Urinary bladder (tissue), 4 donors: ENCODE results near the gene FBXO47. TPM values are rescaled to one million over a fixed set of nuclear protein-coding genes. Genes with fewer than 3 reads are reported as not detected.
A peak's percentile ranks its signal among the peaks of the same experiment; 100 is the strongest.

Experiments used
- DNase-seq: peaks from one replicate; pipeline ENCODE4 v3.0.0-alpha.2; 2015; ENCODE audit errors: extremely low spot score
- H3K27ac ChIP-seq: one replicate; pipeline ENCODE4 v1.5.1; 2013; ENCODE audit warnings: low read depth, mild to moderate bottlenecking, moderate library complexity
- H3K36me3 ChIP-seq: one replicate; pipeline ENCODE4 v1.6.1; 2013; ENCODE audit warnings: mild to moderate bottlenecking, moderate library complexity; ENCODE audit not compliant: insufficient read depth
- H3K4me1 ChIP-seq: one replicate; pipeline ENCODE4 v1.6.1; 2013; ENCODE audit warnings: mild to moderate bottlenecking, moderate library complexity; ENCODE audit not compliant: insufficient read depth
- H3K4me3 ChIP-seq: one replicate; pipeline ENCODE4 v1.5.1; 2013; ENCODE audit warnings: low read depth, low read length
- WGBS: extraction: QIAGEN DNeasy Blood & Tissue Kit; methylation state at CpG from one replicate; pipeline ENCODE4 v1.1.7; 2013; 5-methylcytosine and 5-hydroxymethylcytosine counted together
- polyA plus RNA-seq: library from polyadenylated mRNA; stranded (reverse); fragments of 200-250 nt; gene quantifications from one replicate; pipeline ENCODE4 v1.2.3, GENCODE V29; 2013
- total RNA-seq: library from RNA; depleted of rRNA; stranded (reverse); fragments of >200 nt; gene quantifications from one replicate; pipeline ENCODE4 v1.2.3, GENCODE V29; 2014
- donor health status: healthy with polysubstance abuse.
- donor health status: healthy.

Gene FBXO47
- total and polyA plus RNA-seq, 2 donors: not detected

DNA sequence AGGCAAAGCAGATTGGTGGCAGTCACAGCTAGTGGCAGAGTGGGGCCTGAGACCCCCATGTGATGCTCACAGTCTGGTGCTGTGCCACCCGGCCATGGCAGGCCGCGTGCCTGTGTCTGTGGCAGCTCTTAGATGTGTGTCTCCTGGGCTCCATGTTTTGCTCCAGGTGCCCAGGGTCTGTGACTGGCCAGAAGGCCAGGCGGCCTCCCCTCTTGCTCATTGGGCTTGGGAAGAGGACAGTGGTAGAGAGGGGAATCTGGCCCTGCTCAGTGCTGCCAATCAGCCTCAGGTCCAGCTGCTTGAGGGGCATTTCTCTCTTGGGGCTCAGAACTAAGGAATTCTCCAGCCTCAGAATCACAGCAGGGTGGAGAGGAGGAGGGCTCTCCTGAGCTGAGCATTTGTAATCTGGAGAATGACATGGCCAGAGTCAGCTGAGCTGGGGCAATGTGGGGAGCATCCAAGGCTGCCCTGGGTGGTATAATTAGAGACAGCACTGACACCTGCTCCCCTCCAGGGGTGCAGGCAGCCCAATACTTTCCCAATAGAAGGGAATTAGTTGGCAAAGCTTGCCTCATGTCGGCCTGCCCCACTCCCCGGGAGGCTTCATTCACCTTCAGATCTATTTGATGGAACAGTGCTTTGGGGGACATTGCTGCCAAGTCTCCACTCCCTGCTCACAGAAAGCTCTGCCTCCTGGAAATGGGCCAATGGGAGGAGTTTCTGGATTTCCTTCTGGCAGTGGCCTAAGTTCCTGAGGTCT lies 44.5 kb downstream of the FBXO47 start:
- Histone ChIP-seq H3K4me3 (no peak overlapping the region), H3K4me1 (no peaks in the 10 kb centered on the region), H3K36me3 (peaks cover 8% of the 10 kb centered on the region), H3K27ac (no peak overlapping the region)
- peak; percentile 56 for DNase-seq
- 59% methylated on average over 6 of the region's 6 CpGs for WGBS

- 52% methylated on average over 13 of the region's 13 CpGs for WGBS
- H3K4me3 ChIP-seq: no peak overlapping the region
- DNase-seq: no peak
- peaks cover 8% of the 10 kb centered on the region for H3K36me3 ChIP-seq
- peak overlapping the region; percentile 70 for H3K27ac ChIP-seq
- no peaks in the 10 kb centered on the region for H3K4me1 ChIP-seq
These were observed 45.3 kb downstream of the FBXO47 start for GRCh38 chr17:38921756-38922411.

- DNase-seq: no peak
- Histone ChIP-seq H3K27ac (peak overlapping the region; percentile 15), H3K4me1 (no peaks in the 10 kb centered on the region), H3K4me3 (no peak overlapping the region), H3K36me3 (peaks cover 11% of the 10 kb centered on the region)
- 37% methylated on average over 9 of the region's 9 CpGs for WGBS
These were observed 46.6 kb downstream of the FBXO47 start for GRCh38 chr17:38920374-38921291.

DNA sequence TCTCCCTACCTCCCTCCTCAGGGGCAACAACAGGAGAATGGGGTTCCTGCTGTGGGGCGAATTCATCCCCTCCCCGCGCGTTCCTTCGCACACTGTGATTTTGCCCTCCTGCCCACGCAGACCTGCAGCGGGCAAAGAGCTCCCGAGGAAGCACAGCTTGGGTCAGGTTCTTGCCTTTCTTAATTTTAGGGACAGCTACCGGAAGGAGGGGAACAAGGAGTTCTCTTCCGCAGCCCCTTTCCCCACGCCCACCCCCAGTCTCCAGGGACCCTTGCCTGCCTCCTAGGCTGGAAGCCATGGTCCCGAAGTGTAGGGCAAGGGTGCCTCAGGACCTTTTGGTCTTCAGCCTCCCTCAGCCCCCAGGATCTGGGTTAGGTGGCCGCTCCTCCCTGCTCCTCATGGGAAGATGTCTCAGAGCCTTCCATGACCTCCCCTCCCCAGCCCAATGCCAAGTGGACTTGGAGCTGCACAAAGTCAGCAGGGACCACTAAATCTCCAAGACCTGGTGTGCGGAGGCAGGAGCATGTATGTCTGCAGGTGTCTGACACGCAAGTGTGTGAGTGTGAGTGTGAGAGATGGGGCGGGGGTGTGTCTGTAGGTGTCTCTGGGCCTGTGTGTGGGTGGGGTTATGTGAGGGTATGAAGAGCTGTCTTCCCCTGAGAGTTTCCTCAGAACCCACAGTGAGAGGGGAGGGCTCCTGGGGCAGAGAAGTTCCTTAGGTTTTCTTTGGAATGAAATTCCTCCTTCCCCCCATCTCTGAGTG lies 47.7 kb downstream of the FBXO47 start:
- Histone ChIP-seq H3K36me3 (peaks cover 11% of the 10 kb centered on the region), H3K4me3 (no peak overlapping the region), H3K27ac (no peak overlapping the region), H3K4me1 (no peaks in the 10 kb centered on the region)
- DNase-seq: no peak
- 97% methylated on average over 16 of the region's 16 CpGs for WGBS

DNA sequence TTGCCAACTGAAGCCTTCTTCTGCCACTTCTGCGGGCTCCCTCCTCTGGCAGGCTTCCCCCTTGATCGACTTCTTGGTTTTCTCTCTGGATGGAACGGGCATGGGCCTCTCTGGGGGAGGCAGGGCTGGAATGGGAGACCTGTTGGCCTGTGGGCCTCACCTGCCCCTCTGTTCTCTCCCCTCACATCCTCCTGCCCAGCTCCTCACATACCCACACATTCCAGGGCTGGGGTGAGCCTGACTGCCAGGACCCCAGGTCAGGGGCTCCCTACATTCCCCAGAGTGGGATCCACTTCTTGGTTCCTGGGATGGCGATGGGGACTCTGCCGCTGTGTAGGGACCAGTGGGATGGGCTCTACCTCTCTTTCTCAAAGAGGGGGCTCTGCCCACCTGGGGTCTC lies 48.3 kb downstream of the FBXO47 start:
- H3K4me3 ChIP-seq: no peak overlapping the region
- H3K4me1 ChIP-seq: no peaks in the 10 kb centered on the region
- peaks cover 11% of the 10 kb centered on the region for H3K36me3 ChIP-seq
- no peak for DNase-seq
- WGBS: 91% methylated on average over 5 of the region's 5 CpGs
- no peak overlapping the region for H3K27ac ChIP-seq

DNA sequence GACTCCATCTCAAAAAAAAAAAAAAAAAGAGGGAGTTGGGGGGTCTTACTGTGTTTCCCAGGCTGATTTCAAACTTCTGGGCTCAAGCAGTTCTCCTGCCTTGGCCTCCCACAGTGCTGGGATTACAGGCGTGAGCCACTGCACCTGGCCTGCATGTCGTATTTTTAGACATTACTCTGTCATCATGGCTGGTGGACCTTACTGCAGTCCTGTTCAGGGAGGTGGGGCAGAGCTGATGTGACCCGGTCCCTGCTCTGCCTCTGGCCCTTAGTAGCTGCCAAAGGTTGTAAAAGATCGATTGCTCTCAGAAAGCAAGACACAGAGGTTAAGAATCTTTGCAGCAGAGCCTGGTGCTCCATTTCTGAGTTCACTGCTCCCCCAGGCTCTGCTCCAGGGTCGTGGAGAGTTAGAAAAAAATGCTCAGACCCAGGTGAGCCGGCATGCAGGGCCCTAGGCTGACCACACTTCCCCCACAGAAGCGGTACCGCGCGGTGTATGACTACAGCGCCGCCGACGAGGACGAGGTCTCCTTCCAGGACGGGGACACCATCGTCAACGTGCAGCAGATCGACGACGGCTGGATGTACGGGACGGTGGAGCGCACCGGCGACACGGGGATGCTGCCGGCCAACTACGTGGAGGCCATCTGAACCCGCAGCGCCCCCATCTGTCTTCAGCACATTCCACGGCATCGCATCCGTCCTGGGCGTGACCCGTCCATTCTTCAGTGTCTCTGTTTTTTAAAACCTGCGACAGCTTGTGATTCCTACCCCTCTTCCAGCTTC lies 48.9 kb downstream of the FBXO47 start:
- Histone ChIP-seq H3K4me3 (no peak overlapping the region), H3K36me3 (peaks cover 11% of the 10 kb centered on the region), H3K27ac (no peak overlapping the region), H3K4me1 (no peaks in the 10 kb centered on the region)
- DNase-seq: no peak
- 68% methylated on average over 37 of the region's 37 CpGs for WGBS

DNA sequence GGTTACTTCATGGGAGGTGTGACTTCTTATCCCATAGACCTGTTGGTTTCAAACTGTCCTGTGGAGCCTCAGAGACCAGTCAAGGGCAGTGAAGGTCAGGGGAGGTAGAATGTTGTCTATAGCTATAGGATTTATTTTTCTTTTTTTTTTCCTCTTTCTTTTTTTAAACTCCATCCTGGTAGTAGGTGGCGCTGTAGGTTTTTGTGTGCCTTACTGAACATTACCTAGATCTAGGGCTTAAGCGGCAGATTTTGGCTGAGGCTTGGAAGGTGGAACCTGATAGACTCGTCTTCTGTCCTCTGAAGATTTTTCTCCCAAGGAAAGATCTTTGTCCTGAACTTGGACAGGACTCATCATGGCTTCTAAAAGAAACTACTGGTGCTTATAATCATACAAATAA lies 49.9 kb downstream of the FBXO47 start:
- H3K4me3 ChIP-seq: no peak overlapping the region
- H3K27ac ChIP-seq: no peak overlapping the region
- peaks cover 11% of the 10 kb centered on the region for H3K36me3 ChIP-seq
- 87% methylated on average over 3 of the region's 3 CpGs for WGBS
- no peak for DNase-seq
- no peaks in the 10 kb centered on the region for H3K4me1 ChIP-seq

DNA sequence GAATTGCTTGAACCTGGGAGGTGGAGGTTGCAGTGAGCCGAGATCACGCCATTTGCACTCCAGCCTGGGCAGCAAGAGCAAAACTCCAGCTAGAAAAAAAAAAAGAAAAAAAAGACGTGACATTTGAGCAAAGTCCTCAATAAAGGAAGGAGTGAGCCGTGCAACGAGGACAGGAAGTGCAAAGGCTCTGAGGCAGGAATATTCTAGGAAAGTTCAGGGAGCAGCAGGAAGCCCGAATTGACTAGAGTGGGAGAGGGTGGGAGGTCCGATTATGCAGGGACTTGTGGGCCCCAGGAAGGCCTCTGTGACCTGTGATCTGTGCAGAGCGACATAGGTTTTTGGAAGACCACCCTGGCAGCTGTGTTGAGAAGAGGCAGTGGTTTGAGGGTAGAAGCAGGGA lies 50.4 kb downstream of the FBXO47 start:
- Histone ChIP-seq H3K36me3 (peaks cover 11% of the 10 kb centered on the region), H3K27ac (no peak overlapping the region), H3K4me3 (no peak overlapping the region), H3K4me1 (no peaks in the 10 kb centered on the region)
- no peak for DNase-seq
- WGBS: 82% methylated on average over 8 of the region's 8 CpGs

GRCh38 chr17:38915639-38915995 lies 51.6 kb downstream of the FBXO47 start:
- H3K4me3 ChIP-seq: no peak overlapping the region
- no peak for DNase-seq
- 78% methylated on average over 7 of the region's 7 CpGs for WGBS
- peaks cover 11% of the 10 kb centered on the region for H3K36me3 ChIP-seq
- no peaks in the 10 kb centered on the region for H3K4me1 ChIP-seq
- no peak overlapping the region for H3K27ac ChIP-seq

GRCh38 chr17:38914741-38915638 lies 52.2 kb downstream of the FBXO47 start:
- Histone ChIP-seq H3K27ac (no peak overlapping the region), H3K36me3 (peaks cover 11% of the 10 kb centered on the region)

GRCh38 chr17:38912221-38912813 lies 54.9 kb downstream of the FBXO47 start:
- Histone ChIP-seq H3K27ac (no peak overlapping the region), H3K4me3 (no peak overlapping the region), H3K4me1 (no peaks in the 10 kb centered on the region), H3K36me3 (peaks cover 2% of the 10 kb centered on the region)
- WGBS: 43% methylated on average over 13 of the region's 13 CpGs
- DNase-seq: no peak

More at GRCh38 chr17:38914741-38915638, 52.2 kb downstream of the FBXO47 start:
- WGBS: 70% methylated on average over 20 of the region's 20 CpGs
- no peaks in the 10 kb centered on the region for H3K4me1 ChIP-seq
- no peak overlapping the region for H3K4me3 ChIP-seq
- DNase-seq: no peak
